Measurements from ENCODE around the gene ARL6IP6.

The ARL6IP6 gene

DNA sequence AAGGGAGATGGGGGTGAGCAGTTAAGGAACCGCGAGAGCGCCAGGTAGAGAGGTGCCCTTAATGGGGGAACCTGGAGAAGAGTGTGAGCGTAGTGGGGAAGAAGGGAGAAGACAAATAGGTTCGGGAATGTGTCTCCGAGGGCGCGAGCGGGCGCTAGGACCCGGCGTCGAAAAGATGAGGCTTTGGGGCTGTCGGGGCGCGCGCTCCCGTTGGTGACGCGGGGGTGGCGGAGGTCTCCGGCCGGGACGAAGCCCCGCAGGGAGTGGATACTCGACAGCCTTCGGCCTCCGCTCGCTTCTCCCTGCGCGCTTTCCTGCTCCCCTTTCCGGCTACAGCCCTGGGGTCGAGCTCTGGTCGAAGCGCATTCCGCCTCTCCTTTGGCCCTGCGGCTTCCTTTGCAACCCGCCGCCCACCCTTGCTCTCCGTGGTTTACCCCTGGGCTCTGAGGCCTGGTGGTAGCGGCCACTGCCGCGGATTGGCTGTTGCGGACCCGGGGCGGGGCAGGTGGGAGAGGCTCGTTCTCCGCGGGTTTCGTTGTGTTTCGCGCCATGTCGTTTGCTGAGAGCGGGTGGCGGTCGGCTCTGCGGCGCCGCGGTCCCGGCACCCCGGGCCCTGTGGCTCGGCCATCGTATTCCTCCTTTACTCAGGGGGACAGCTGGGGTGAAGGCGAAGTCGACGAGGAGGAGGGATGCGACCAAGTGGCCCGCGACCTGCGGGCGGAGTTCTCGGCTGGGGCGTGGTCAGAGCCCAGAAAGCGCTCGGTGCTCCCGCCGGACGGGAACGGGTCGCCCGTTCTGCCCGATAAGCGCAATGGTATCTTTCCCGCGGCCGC is at the start of gene ARL6IP6:
Gene ARL6IP6, plus strand, starts transcription at position 545 of the 833 bp plus-strand sequence. Its CDS starts 5 bp downstream, at position 550.
- peak; percentile 71 to 100 (median 95) for DNase-seq

DNA sequence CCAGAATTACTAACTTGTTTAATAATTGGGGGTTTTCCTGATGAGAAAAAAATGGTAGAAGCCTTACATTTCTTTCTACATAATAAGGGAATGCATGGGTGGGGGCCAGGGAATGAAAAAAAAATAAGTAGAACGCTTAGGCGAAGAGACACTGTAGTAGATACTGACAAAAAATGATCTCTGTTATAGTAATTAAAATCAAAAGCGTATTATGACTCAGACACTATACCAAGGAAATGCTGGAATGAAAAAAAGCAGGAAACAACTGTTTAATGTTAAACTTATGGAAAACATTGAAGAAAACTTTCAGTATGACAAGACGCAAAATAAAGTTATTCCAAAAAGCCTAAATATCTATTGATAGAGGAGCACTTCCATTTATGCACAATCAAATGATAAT is 44.1 kb upstream of the ARL6IP6 start:
- DNase-seq: no peak

DNA sequence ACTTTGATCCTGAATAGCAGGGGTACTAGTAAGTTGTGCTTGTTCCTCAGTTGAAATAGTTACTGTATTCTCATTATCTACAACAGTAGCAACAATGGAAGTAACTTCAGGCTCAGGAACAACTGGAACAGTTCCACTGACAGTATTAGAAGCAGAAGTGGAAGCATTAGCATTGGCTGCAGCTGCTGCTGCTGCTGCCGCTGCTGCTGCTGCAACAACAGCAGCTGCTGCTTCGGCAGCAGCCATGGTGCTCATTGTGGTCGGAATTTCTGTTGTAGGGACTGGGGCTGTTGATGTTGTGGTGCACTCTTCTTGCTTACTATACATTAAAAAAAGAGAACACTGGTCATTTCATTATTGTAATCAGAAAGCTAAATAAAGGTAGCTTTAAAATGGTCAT is 42.0 kb upstream of the ARL6IP6 start:
- DNase-seq: no peak

DNA sequence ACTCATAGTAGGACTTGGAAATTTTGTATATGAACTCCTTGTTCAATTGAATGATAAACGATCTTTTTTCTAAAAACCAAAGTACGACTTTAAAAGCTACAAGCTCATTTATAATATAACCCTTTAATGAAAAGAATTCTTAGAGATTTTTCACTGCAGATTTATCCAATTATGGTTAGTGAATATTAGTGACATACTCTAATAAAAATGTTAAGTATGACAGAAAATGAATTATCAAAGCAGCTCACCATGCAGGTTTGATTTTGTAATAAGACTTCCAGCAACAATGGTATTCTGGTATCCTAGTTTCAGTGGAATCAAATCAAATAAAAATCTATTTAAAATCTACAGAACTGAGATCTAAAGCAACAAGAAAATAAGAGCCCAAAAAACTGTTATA is 39.6 kb upstream of the ARL6IP6 start:
- no peak for DNase-seq

DNA sequence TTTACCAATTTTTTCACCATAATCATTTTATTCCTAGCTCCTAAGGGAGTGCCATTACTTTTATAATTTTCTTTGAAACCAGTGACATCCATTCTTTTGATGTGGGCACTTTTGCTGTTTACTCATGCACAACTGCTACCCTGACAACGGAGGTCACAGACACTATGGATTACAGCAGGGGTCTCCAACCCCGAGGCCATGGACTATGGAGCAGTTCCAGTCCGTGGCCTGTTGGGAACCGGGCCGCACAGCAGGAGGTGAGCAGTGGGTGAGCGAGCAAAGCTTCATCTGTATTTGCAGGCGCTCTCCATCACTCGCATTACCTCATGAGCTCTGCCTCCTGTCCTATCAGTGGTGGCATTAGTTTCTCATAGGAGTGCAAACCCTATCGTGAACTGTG is 35.8 kb upstream of the ARL6IP6 start:
- DNase-seq: no peak

DNA sequence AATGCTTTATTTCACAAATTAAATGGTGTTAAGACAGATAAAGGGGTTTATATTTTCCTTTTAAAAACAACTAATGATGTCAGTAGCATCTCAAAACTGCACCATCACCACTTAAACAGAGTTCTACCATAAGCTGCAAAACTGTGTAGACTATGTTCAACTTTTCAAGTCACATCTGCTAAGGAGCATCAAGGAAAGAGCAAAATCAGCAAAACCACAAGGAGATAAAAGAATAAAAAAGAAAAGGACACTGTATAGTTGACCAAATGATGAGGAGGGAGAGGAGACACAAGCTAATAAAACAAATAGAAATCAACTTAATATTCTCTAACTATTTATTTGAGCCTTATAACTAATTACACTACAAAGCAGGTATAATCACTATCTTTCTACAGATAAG is 35.0 kb upstream of the ARL6IP6 start:
- no peak for DNase-seq

DNA sequence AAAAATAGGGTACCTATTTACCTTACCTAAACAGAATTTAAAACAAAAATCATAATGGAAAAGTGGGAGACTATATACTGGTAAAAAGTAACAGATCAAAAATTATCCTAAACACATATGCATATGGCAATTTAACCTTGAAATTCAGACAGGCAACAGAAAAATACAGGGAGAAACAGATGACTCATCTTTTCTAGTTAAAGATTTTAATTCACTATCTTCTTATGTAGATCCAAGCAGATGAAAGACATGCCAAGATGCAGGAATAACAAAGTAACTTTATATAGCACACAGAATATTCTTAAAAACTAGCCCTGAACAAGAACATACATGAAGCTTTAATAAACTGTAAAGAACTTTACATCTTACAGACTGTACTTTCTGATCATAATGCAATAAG is 32.1 kb upstream of the ARL6IP6 start:
- DNase-seq: no peak

DNA sequence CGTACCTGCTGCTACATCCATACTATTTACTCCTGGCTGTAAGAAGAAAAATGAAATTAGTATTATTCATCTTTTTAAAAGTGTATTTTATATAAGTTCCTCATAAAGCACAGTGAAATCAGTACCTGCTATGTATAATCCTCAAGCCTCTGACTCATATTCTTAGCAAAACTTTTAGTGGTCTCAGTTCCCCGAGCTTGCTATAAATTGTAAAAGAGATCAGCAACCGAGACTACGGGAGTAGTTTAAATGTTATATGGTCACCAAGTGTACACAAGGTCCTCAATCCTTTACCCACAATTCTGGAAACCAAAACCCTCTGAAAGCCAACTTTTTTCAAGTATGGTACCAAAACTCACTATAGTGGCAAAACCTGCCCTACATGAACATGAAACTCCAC is 25.4 kb upstream of the ARL6IP6 start:
- no peak for DNase-seq

DNA sequence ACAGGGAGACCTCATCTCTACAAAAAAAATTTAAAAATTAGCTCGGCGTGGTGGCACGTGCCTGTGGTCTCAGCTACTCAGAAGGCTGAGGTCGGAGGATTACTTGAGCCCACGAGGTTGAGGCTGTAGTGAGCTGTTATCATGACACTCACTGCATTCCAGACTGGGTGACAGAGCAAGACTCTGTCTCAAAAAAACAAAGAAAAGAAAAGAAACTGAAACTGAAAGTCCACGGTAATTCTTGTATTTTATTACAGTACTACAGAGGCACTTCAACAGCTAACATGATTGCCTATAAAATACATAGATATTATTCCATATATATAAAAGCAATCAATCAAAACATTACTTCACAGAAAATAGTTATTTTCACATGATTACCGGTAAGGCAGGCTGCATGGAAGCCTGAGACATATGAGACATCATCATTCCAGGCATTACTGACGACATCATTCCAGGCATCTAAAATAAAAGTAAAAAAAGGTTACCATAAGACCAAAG is 24.2 kb upstream of the ARL6IP6 start:
- no peak for DNase-seq

DNA sequence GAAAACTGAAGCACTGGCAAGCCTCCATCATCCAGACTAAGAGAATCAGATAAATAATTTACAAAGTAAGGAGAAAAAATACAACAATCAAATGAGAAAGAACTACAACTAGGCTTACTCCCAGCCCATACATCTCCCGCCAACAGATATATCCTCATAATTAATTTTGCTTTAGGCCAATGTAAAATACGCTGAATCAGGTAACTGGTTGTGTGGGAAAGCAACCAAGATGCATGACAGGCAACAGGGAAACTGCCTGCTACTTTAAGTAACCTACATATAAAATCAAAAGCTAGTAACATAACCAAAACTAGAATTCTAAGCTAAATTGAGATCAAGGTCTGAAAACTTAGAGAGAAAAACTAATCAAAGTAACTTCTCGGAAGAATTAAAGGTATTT is 22.7 kb upstream of the ARL6IP6 start:
- DNase-seq: no peak

DNA sequence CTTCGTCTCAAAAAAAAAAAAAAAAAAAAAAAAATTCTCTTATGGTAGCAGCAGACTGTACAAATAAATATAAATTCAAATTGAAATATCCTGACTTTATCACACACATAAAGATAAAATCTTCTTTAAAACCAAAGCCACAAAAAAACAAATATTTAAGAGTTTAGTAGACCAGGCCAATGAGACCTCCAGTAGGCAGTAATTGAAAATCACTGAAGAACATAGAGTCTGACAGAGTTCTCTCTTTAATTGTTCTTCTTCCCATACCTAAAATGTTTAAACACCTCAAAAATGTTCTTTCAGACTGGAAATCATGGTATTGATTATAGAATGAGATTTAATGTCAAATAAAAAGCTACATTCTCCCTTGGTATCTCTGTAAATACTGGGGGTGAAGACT is 21.9 kb upstream of the ARL6IP6 start:
- DNase-seq: no peak

DNA sequence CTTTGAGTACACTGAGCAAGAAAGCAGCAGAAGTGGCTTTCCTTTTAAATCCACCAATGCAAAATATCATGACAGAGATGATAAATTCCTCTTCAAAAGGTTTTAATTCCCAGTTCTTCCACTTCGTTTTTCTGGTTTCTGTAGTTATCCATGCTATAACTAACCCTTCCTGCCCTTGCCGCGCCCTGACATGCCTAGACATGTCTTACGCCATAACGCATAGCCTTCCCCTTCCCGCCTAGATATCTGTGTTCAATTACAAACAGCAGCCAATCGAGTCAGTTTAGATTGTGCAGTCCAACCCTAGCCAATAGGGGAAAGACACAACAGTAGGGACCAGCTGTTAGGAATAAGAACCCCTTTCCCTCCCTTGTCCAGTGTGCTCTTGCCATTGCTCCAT is 17.2 kb upstream of the ARL6IP6 start:
- no peak for DNase-seq

DNA sequence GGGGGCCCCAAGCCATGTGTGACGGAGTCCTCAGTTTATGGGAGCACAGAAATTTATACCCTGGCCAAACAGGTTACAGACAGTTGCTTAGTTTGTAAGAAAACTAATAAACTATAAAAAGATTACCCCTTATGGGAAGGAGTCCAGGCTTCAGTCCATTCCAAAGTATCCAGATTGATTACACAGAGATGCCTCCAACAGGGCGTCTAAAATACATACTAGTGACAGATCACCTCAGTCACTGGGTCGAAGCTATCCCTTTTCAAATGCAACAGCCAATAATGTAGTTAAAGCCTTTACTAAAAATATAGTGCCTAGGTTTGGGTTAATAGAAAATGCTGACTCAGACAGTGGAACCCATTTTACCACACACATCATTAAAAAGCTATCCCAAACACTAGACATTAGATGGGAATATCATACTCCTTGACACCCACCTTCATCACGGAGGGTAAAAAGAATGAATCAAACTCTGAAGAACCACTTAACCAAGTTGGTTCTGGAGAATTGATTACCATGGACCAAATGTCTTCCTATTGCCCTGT is 11.9 kb upstream of the ARL6IP6 start:
- DNase-seq: no peak

DNA sequence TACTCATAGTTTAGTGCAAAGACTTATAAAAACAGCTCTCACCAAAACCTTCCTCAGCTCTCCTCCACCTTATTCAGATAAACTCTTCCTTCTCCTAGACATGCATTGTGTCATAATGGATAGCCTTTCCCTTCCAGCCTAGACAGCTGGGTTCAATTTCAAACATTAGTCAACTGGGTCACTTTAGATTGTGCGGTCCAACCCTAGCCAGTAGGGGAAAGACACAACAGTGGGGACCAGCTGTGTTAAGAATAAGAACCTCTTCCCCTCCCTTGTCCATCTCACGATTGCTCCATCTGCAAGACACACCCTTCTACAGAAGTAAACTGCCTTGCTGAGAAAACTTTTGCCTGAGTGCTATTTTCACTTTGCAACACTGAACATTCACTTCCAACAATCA is 9.7 kb upstream of the ARL6IP6 start:
- no peak for DNase-seq

DNA sequence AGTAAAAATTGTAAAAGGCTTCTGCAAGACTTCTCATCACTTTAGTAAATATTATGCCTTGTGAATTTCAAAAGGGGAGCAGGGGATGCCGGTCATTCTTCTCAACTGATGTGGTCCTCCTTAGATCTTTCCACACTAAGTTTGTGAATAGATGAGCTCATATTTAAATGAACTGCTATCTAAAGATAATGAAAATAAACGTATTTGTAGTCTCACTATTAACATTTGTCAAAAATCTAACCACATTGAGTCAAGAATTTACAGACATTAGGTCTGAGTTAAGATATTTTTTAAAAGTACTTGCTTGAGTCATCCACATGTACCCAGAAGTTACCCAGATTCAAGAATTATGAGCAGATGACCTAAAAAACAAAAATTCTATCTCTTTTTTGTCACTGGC is 7.7 kb upstream of the ARL6IP6 start:
- no peak for DNase-seq

DNA sequence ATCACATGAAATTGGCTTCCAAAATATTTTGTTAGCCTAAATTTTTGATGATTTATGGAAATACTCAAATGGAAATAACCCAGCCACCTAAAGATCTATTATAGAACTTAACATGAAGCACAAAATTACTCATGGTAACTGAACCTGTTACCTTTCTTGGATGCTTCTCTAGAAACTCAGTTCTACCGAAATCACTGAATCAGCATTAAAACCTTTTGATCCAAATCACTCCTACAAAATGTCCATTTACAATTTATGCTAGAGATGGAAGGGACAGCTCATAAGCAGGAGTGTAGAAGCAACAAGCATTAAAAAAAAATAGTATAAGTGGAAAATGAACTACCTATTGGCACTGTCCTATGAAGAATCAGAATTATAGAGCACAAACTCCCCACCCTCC is 3.3 kb upstream of the ARL6IP6 start:
- no peak for DNase-seq

DNA sequence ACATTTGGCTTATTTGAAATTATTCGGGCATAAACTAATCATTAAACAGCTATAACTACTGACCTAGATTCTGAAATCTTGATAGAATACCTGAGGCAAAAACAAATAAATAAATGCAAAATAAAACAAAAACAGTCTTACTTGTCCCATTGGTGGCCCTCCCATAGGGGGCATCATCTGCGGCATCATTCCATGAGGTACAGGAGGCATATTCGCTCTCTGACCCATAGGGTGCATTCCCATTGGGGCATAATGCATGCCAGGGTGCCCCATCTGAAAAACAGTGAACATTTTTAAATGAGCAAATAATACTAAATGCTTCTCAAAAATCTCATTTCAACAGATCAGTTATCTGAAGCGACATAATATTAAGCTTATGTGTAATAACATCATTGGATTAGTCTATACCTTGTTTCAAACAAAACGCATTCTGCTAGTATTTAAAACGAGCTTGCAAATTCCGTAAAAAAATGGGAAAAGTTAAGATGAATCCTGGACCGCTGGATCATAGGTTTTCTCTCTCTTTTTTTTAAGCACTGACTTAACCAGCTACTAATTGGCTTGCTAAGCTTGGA is 2.5 kb upstream of the ARL6IP6 start:
- no peak for DNase-seq

DNA sequence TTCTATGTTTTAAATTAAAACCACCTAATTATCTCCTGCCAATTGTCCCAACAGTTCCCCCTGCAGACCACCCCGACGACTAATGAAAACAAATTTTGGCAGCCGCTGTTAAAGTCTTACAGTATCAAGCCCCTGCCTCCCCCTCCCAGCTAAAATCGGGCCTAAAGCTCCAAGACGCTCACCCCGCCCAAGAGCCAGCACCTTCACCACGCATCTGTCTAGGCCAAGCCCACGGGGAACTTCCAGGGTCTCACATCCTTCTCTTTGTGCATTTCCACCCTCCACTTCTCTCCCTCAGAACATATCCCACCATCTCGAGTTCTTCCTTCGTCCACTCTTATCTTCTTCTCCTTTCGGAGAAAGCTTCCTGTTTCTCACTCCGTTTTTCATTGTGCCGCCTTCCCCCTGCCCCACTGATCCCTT is 1.6 kb upstream of the ARL6IP6 start:
- DNase-seq: peak in 5 of 58 donors; percentile 8 to 40 (median 28)

DNA sequence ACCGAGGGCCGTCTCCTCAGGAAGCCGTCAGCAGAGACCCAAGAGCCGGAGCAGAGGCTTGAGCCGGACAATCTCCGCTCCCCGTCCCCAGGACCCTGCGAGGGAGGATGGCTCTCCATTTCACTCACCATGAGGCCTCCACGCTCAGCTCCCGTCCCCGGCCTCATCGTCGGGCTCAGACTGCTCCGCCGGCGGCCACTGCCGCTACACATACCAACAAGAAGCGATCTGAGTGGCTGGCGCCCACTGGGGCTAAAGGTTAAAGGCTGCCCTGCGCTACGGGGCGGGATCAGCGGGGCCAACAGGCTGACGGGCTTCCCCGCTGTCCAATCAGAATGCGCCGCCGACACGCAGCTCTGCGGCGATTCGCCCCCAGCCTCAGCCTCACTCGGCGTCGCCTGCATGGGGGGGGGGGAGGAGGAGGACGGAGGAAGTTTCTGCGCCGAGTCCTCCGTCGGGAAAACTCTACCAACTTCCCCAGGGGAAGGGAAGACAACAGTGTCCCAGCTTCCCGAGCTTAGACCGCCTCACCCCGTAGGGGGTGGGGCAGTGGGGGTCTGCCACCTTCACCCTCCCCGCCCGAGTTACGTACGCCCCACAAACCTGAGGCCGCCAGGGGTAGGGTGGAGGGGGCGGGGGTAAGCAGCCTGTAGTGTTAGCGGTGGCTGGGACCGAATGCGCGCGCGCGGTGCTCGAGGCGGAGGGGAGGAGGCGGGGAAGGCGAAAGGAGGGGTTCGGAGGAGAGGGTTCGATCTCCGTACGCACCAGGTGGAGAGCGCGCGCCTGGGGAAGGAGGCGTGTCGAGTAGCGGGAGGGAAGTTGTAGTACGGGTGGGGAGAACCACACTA is 968 bp upstream of the ARL6IP6 start, which contains the start of gene PRPF40A:
Gene PRPF40A, minus strand, starts transcription at position 234 of the 848 bp plus-strand sequence. Its CDS starts 22 bp downstream, at position 212.
- peak; percentile 94 to 99 (median 98) for DNase-seq

DNA sequence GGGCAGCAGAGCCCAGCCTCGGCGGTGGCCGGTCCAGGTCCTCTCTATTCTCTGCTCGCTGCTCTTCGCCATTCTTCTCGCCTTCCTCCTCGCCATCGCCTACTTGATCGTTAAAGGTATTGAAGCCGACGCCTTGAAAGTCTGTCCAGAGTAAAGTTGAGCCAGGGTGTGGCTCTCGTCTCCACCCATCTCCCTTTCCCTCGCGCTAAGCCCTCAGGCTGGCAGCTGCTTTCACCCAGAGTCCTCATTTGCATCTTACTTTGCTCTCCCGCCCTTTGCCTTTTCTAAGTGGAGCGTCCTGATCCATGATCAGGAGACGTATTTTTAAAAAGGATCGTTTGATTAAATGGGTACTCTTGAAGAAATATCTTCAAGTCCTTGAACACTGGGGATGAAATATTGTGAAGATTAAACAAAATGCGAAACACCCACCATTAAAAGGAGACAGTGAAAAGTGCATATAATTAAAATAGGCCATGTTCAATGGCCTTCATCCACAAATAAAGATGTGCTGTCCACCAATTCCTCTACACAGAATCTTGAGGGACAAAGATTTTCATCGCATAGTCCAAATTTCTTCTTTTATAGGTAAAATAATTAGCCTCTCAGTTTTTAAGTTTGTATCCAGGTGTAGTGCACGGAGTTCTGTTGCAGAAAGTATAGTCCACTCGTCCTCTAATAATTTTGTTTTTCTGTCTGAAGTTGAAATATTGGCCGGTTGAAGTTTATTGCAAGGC is 657 bp downstream of the ARL6IP6 start:
- DNase-seq: peak in 3 of 58 donors; percentile 14 to 34 (median 23)

DNA sequence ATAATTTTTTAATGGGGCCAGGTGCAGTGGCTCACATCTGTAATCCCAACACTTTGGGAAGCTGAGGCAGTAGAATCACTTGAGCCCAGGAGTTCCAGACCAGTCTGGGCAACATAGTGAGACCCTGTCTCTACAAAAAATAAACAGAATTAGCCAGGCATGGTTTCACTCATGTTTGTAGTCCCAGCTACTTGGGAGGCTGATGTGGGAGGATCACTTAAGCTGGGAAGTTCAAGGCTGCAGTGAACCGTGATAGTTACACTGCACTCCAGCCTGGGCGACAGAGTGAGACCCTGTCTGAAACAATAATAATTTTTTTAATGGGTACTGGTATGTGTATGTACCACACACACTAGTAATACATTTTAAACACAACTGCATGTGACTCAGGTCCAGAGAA is 2.4 kb downstream of the ARL6IP6 start:
- no peak for DNase-seq

Data from anterior cingulate cortex (tissue), 58 donors.